AG09309 (cell line): Measurements from ENCODE around the gene CPNE5.

Source experiments
- DNase-seq: peaks from one replicate; pipeline ENCODE4 v3.0.0-alpha.2; 2010; ENCODE audit warnings: low read depth
- H3K4me3 ChIP-seq: 2 replicates; pipeline ENCODE4 v1.5.1; 2011; ENCODE audit warnings: mild to moderate bottlenecking, low read depth, low read length, moderate library complexity; ENCODE audit not compliant: control insufficient read depth
- CTCF ChIP-seq: IDR thresholded peaks from 2 replicates; pipeline ENCODE4 v1.5.1; 2011; ENCODE audit warnings: mild to moderate bottlenecking, low read depth, low read length, inconsistent platforms; ENCODE audit not compliant: insufficient read depth, control insufficient read depth; ENCODE audit errors: missing control alignments

CPNE5 gene

GRCh38 chr6:36691612-36692011, 147.6 kb downstream of the CPNE5 start:
- TF ChIP-seq CTCF = no peak
- no peak for DNase-seq
- H3K4me3 ChIP-seq = no peak overlapping the region

DNA sequence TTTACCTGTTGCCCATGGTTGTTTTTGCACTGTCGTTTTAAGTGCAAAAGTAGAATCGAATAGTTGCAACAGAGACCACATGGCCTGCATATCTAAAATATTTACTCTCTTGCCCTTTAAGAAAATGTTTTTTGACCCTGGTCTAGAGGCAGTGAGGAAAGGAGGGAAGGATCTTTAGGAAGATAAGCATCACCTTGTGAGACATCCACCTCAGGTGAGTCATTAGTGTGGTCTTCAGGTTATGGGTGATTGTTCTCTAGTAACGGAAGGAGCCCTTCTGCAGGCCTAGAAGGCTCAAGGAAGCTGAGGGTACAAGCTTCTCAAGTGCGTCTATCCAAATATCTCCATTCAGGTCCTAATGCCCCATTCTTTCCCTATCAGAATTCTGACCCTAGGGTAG, 148.2 kb downstream of the CPNE5 start:
- TF ChIP-seq CTCF = no peak
- no peak overlapping the region for H3K4me3 ChIP-seq
- DNase-seq = no peak
